ENCODE data around the gene JHY.

JHY gene

GRCh38 chr11:122888162-122888561 lies 5.6 kb downstream of the JHY start:
- no peak overlapping the region for H3K4me3 ChIP-seq (ENCODE audit: low read depth, low read length)
- TF ChIP-seq CTCF (IDR thresholded peaks at IDR 0.05; ENCODE audit: control insufficient read depth, extremely low read depth, insufficient read depth), result no peak
- DNase-seq (ENCODE audit: low read depth), result no peak

GRCh38 chr11:122893131-122893530 lies 10.6 kb downstream of the JHY start:
- no peak for DNase-seq (ENCODE audit: low read depth)
- TF ChIP-seq CTCF (IDR thresholded peaks at IDR 0.05; ENCODE audit: control insufficient read depth, extremely low read depth, insufficient read depth), result no peak
- no peak overlapping the region for H3K4me3 ChIP-seq (ENCODE audit: low read depth, low read length)

- H3K4me3 ChIP-seq (ENCODE audit: low read depth, low read length), result no peak overlapping the region
- no peak for DNase-seq (ENCODE audit: low read depth)
- TF ChIP-seq CTCF (IDR thresholded peaks at IDR 0.05; ENCODE audit: control insufficient read depth, extremely low read depth, insufficient read depth), result no peak
These were observed 13.0 kb downstream of the JHY start for GRCh38 chr11:122895563-122895962.

- DNase-seq (ENCODE audit: low read depth), result no peak
- no peak overlapping the region for H3K4me3 ChIP-seq (ENCODE audit: low read depth, low read length)
- TF ChIP-seq CTCF (IDR thresholded peaks at IDR 0.05; ENCODE audit: control insufficient read depth, extremely low read depth, insufficient read depth), result no peak
These were observed 15.1 kb downstream of the JHY start for GRCh38 chr11:122897606-122898210.

- DNase-seq (ENCODE audit: low read depth), result no peak
- TF ChIP-seq CTCF (IDR thresholded peaks at IDR 0.05; ENCODE audit: control insufficient read depth, extremely low read depth, insufficient read depth), result no peak
These were observed 16.2 kb downstream of the JHY start for GRCh38 chr11:122898799-122899198.

GRCh38 chr11:122900587-122901202 lies 18.1 kb downstream of the JHY start:
- no peak for TF ChIP-seq CTCF (IDR thresholded peaks at IDR 0.05; ENCODE audit: control insufficient read depth, extremely low read depth, insufficient read depth)
- no peak overlapping the region for H3K4me3 ChIP-seq (ENCODE audit: low read depth, low read length)
- no peak for DNase-seq (ENCODE audit: low read depth)

More at GRCh38 chr11:122898799-122899198, 16.2 kb downstream of the JHY start:
- H3K4me3 ChIP-seq (ENCODE audit: low read depth, low read length), result no peak overlapping the region

GRCh38 chr11:122902951-122903350 lies 20.4 kb downstream of the JHY start:
- TF ChIP-seq CTCF (IDR thresholded peaks at IDR 0.05; ENCODE audit: control insufficient read depth, extremely low read depth, insufficient read depth), result no peak
- DNase-seq (ENCODE audit: low read depth), result no peak
- no peak overlapping the region for H3K4me3 ChIP-seq (ENCODE audit: low read depth, low read length)
